Upper lobe of left lung (tissue), 6 donors: ENCODE data around the gene SLC15A4. TPM values are rescaled to one million over a fixed set of nuclear protein-coding genes. Genes with fewer than 3 reads are reported as not detected.

ENCODE experiments used
- ATAC-seq, 2 donors: fragments of 200-7000 bp; cut with Tn5 transposase; one replicate each; pipeline ENCODE4 v1.9.1; 2022; ENCODE audit warnings: mild to moderate bottlenecking in 2 of 2, moderate library complexity in 2 of 2; ENCODE audit not compliant: low FRiP score in 2 of 2
- DNase-seq, 2 donors: peaks; one replicate each; pipeline ENCODE4 v3.0.0-alpha.2; 2019 to 2020
- H3K27ac ChIP-seq, 4 donors: fragments of 200-600 bp; sonication (generic); one replicate each; pipeline ENCODE4 v1.5.1; 2016 to 2019
- H3K27me3 ChIP-seq, 4 donors: fragments of 200-600 bp; sonication (generic); one replicate each; pipeline ENCODE4 v1.5.1; 2017 to 2019
- H3K36me3 ChIP-seq, 4 donors: fragments of 200-600 bp; sonication (generic); one replicate each; pipeline ENCODE4 v1.5.1; 2016 to 2019
- H3K4me1 ChIP-seq, 4 donors: fragments of 200-600 bp; sonication (generic); one replicate each; pipeline ENCODE4 v1.5.1; 2018 to 2019
- H3K4me3 ChIP-seq, 4 donors: fragments of 200-600 bp; sonication (generic); one replicate each; pipeline ENCODE4 v1.5.1; 2017 to 2019; ENCODE audit warnings: mild to moderate bottlenecking in 2 of 4, moderate library complexity in 1 of 4
- H3K9me3 ChIP-seq, 4 donors: fragments of 200-600 bp; sonication (generic); one replicate each; pipeline ENCODE4 v1.5.1; 2018 to 2019
- CTCF ChIP-seq, 6 experiments: fragments of 450-650 bp in 4 of 6; fragments of 200-600 bp in 2 of 6; sonication (generic) in 2 of 6; IDR thresholded peaks; one replicate each; pipeline ENCODE4 v1.5.1; 2016 to 2019; ENCODE audit warnings: antibody characterized with exemption in 6 of 6
- EP300 ChIP-seq, 4 donors: sonication (generic); formaldehyde crosslinking; IDR thresholded peaks; one replicate each; pipeline ENCODE4 v1.5.1; 2017; ENCODE audit warnings: antibody characterized with exemption in 4 of 4, control low read depth in 2 of 4
- POLR2A ChIP-seq, 4 donors: fragments of 450-650 bp; IDR thresholded peaks; one replicate each; pipeline ENCODE4 v1.5.1; 2016 to 2017; ENCODE audit warnings: antibody characterized with exemption in 4 of 4, mild to moderate bottlenecking in 2 of 4
- POLR2AphosphoS5 ChIP-seq, 2 donors: sonication (generic); formaldehyde crosslinking; IDR thresholded peaks; one replicate each; pipeline ENCODE4 v1.5.1; 2017; ENCODE audit warnings: antibody characterized with exemption in 2 of 2
- WGBS, 2 donors: methylation state at CpG; one replicate each; pipeline ENCODE4 v1.1.5; 2017 to 2018; 5-methylcytosine and 5-hydroxymethylcytosine counted together
- total RNA-seq, 6 donors: library from RNA; depleted of rRNA in 4 of 6; stranded (reverse); fragments of >200 nt in 4 of 6; gene quantifications; one replicate each; pipeline versions ENCODE4 v1.1.0 to v1.2.1, GENCODE V29; 2016 to 2021
- donor health status: DM: no; HTN: no; CAD: no; lungs with moderate emphysema.
- donor health status: DM: no; HTN: yes; CAD: no; lungs with severe emphysema.

The SLC15A4 gene
- total RNA-seq, 6 donors from 2014 or later: 21.0 to 58.7 (median 32.8) TPM

- no peaks in the 10 kb centered on the region for H3K9me3 ChIP-seq
- no peaks in the 10 kb centered on the region for H3K27me3 ChIP-seq
- peaks cover 31 to 62% (median 47%) of the 10 kb centered on the region in 4 donors for H3K4me1 ChIP-seq
- peaks cover 0 to 8% (median 0%) of the 10 kb centered on the region in 4 donors for H3K36me3 ChIP-seq
- peak; percentile 53 to 69 for ATAC-seq
- peak overlapping the region in 3 of 4 donors; percentile 23 to 95 (median 70) for H3K27ac ChIP-seq
- DNase-seq: peak in 1 of 2 donors; percentile 74
- no peak overlapping the region for H3K4me3 ChIP-seq
- TF ChIP-seq CTCF (IDR thresholded peaks at IDR 0.05) (no peak), POLR2A (IDR thresholded peaks at IDR 0.05) (peak in 1 of 4 donors; percentile 59), POLR2AphosphoS5 (IDR thresholded peaks at IDR 0.05) (peak in 1 of 2 donors; percentile 38)
- WGBS, 2 donors: 66 to 70% methylated on average over 7 of the region's 7 CpGs
These were observed 2.9 kb downstream of the SLC15A4 start for GRCh38 chr12:128820723-128821432.

GRCh38 chr12:128820253-128820652, 3.5 kb downstream of the SLC15A4 start:
- H3K4me1 ChIP-seq: peaks cover 31 to 62% (median 47%) of the 10 kb centered on the region in 4 donors
- TF ChIP-seq CTCF (IDR thresholded peaks at IDR 0.05) (no peak), POLR2A (IDR thresholded peaks at IDR 0.05) (no peak)
- peak overlapping the region in 2 of 4 donors; percentile 70 to 95 for H3K27ac ChIP-seq
- H3K27me3 ChIP-seq: no peaks in the 10 kb centered on the region
- peaks cover 0 to 8% (median 0%) of the 10 kb centered on the region in 4 donors for H3K36me3 ChIP-seq
- ATAC-seq (no peak), DNase-seq (no peak)
- no peak overlapping the region for H3K4me3 ChIP-seq
- H3K9me3 ChIP-seq: no peaks in the 10 kb centered on the region
- 89 to 90% methylated on average over 6 of the region's 6 CpGs for WGBS, 2 donors

- Histone ChIP-seq H3K4me1 (peaks cover 28 to 58% (median 46%) of the 10 kb centered on the region in 4 donors), H3K9me3 (no peaks in the 10 kb centered on the region), H3K27me3 (no peaks in the 10 kb centered on the region), H3K27ac (peak overlapping the region in 3 of 4 donors; percentile 31 to 95 (median 70)), H3K36me3 (peaks cover 0 to 11% (median 1%) of the 10 kb centered on the region in 4 donors), H3K4me3 (no peak overlapping the region)
- DNase-seq (no peak), ATAC-seq (no peak)
- WGBS, 2 donors: 85 to 89% methylated on average over 15 to 16 of the region's 16 CpGs
- TF ChIP-seq POLR2A (IDR thresholded peaks at IDR 0.05) (no peak), EP300 (IDR thresholded peaks at IDR 0.05) (no peak), CTCF (IDR thresholded peaks at IDR 0.05) (no peak), POLR2AphosphoS5 (IDR thresholded peaks at IDR 0.05) (no peak)
These were observed 4.2 kb downstream of the SLC15A4 start for GRCh38 chr12:128819293-128820144.

- H3K4me1 ChIP-seq: peaks cover 28 to 55% (median 45%) of the 10 kb centered on the region in 4 donors
- no peaks in the 10 kb centered on the region for H3K9me3 ChIP-seq
- peak overlapping the region; percentile 21 to 95 (median 54) for H3K27ac ChIP-seq
- WGBS, 2 donors: 63 to 77% methylated on average over 13 of the region's 13 CpGs
- H3K36me3 ChIP-seq: peaks cover 0 to 21% (median 7%) of the 10 kb centered on the region in 4 donors
- H3K4me3 ChIP-seq: no peak overlapping the region
- TF ChIP-seq POLR2A (IDR thresholded peaks at IDR 0.05) (no peak), POLR2AphosphoS5 (IDR thresholded peaks at IDR 0.05) (no peak), CTCF (IDR thresholded peaks at IDR 0.05) (no peak), EP300 (IDR thresholded peaks at IDR 0.05) (no peak)
- no peaks in the 10 kb centered on the region for H3K27me3 ChIP-seq
- peak in 1 of 2 donors; percentile 44 for ATAC-seq
- DNase-seq: no peak
These were observed 5.4 kb downstream of the SLC15A4 start for GRCh38 chr12:128818065-128819022.
